ENCODE results near the gene GLIS1.

GLIS1 gene

DNA sequence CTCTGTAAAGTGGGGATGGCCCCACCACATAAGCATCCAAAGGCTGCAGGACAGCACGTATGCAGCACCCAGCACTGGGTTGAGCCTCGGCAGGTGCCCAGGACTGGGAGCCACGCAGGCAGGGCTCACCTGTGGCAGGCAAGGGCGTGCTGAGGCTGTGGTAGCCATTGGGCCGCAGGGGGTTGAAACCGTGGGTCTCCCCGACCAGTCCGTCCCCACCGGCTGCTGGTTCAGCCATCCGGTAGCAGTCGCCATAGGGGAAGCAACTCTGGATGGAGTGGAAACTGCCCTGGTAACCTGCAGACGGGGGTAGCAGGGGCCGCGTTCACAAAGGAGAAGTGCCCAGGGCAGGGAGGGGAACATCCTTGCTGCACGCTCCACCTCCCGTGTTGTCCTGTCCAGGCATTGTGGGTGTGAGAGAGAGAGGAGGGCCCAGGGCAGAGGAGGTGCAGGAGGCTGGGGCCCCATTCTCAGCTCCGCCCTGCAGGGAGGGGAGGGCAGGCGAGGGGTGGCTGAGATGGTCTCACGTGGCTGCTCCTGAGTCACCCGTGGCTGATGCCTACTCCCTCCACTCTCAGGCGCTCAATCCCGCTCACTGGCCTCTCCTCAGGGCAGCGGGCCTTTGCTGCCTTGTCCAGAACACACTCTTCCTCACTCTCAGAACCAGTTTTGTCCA lies 229.8 kb downstream of the GLIS1 start:
- Histone ChIP-seq H3K36me3 (replicated peaks) (peaks cover 4% of the 10 kb centered on the region), H3K4me3 (ENCODE audit: low read depth, low read length) (no peak overlapping the region), H3K27ac (no peak overlapping the region), H3K27me3 (replicated peaks) (no peaks in the 10 kb centered on the region)
- in situ Hi-C loops (cut with HindIII; ENCODE audit: low pct_ligation_motif_present, low sequenced_read_pairs) = no loop called here
- TF ChIP-seq CTCF (IDR thresholded peaks at IDR 0.05; ENCODE audit: low read depth, low read length, missing control alignments) = no peak
- DNase-seq = no peak

GRCh38 chr1:53508056-53508990 lies 230.6 kb downstream of the GLIS1 start:
- Histone ChIP-seq H3K27ac (no peak overlapping the region), H3K4me3 (ENCODE audit: low read depth, low read length) (no peak overlapping the region), H3K36me3 (replicated peaks) (no peaks in the 10 kb centered on the region), H3K27me3 (replicated peaks) (no peaks in the 10 kb centered on the region)
- in situ Hi-C loops (cut with HindIII; ENCODE audit: low pct_ligation_motif_present, low sequenced_read_pairs) = no loop called here
- TF ChIP-seq CTCF (IDR thresholded peaks at IDR 0.05; ENCODE audit: low read depth, low read length, missing control alignments) = no peak
- DNase-seq = no peak

GRCh38 chr1:53507116-53507820 lies 231.7 kb downstream of the GLIS1 start:
- no peaks in the 10 kb centered on the region for H3K27me3 ChIP-seq (replicated peaks)
- no peak for TF ChIP-seq CTCF (IDR thresholded peaks at IDR 0.05; ENCODE audit: low read depth, low read length, missing control alignments)
- H3K36me3 ChIP-seq (replicated peaks) = no peaks in the 10 kb centered on the region
- no peak for DNase-seq
- in situ Hi-C loops (cut with HindIII; ENCODE audit: low pct_ligation_motif_present, low sequenced_read_pairs) = no loop called here
- H3K4me3 ChIP-seq (ENCODE audit: low read depth, low read length) = no peak overlapping the region
- no peak overlapping the region for H3K27ac ChIP-seq

GRCh38 chr1:53506355-53507050 lies 232.5 kb downstream of the GLIS1 start:
- H3K27ac ChIP-seq = no peak overlapping the region
- H3K27me3 ChIP-seq (replicated peaks) = no peaks in the 10 kb centered on the region
- no peak for TF ChIP-seq CTCF (IDR thresholded peaks at IDR 0.05; ENCODE audit: low read depth, low read length, missing control alignments)
- no peaks in the 10 kb centered on the region for H3K36me3 ChIP-seq (replicated peaks)
- H3K4me3 ChIP-seq (ENCODE audit: low read depth, low read length) = no peak overlapping the region
- in situ Hi-C loops (cut with HindIII; ENCODE audit: low pct_ligation_motif_present, low sequenced_read_pairs) = no loop called here
- DNase-seq = no peak

DNA sequence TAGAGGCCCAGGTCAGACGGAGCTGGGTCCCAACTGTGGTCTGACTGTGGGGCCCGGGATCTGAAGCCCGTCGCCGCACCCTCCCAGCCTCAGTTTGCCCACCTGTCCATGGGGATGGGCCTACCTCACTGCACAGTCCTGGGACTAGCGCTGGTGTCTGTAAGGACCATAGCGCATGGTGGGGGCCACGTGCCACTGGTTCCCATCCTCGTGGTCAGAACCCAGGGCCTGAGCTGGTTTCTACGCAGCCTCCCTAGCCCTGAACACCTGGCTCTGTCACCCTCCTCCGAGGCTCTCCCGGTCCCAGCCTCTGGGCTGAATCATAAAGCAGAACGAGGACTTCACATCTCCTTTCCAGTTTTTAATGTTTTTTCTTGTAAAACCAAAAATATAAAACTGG lies 233.1 kb downstream of the GLIS1 start:
- DNase-seq = no peak
- in situ Hi-C loops (cut with HindIII; ENCODE audit: low pct_ligation_motif_present, low sequenced_read_pairs) = no loop called here
- Histone ChIP-seq H3K36me3 (replicated peaks) (no peaks in the 10 kb centered on the region), H3K27me3 (replicated peaks) (no peaks in the 10 kb centered on the region), H3K27ac (no peak overlapping the region), H3K4me3 (ENCODE audit: low read depth, low read length) (no peak overlapping the region)
- TF ChIP-seq CTCF (IDR thresholded peaks at IDR 0.05; ENCODE audit: low read depth, low read length, missing control alignments) = no peak
